ENCODE measurements around the gene TUB.

GRCh38 chr11:8040261-8040920, 40.6 kb upstream of the TUB start:
- TF ChIP-seq CTCF (IDR thresholded peaks at IDR 0.05): no peak
- no peak for TF ChIP-seq POLR2A (IDR thresholded peaks at IDR 0.05)

All from body of pancreas (tissue), 4 donors.